HG02571 (cell line): Measurements from ENCODE around the gene FAM222A.

ENCODE experiments used
- ATAC-seq: cut with Tn5 transposase; IDR thresholded peaks from one replicate; pipeline ENCODE4 v1.9.1; 2021; ENCODE audit warnings: mild to moderate bottlenecking, moderate library complexity; ENCODE audit not compliant: unreplicated experiment

FAM222A gene

DNA sequence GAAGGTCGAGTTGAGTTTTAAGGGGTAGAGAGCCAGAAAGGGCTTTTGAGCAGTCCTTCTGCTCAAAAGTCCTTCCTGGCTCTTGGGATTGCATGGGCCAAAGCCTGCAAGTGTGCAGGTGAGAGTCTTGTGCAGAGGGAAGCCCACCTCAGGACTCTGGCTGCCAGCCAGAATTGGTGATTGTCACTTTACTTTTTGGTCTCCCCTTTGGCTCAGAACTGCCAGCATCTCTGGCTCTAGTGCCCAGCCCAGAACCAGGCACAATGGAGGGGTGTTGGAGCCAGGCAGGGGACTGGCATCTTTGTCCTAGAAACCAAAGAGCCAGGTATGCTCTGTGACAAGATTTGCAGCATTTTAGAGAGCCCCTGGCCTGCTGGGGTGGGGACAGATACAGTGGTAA lies 23.5 kb downstream of the FAM222A start:
- no peak for ATAC-seq

DNA sequence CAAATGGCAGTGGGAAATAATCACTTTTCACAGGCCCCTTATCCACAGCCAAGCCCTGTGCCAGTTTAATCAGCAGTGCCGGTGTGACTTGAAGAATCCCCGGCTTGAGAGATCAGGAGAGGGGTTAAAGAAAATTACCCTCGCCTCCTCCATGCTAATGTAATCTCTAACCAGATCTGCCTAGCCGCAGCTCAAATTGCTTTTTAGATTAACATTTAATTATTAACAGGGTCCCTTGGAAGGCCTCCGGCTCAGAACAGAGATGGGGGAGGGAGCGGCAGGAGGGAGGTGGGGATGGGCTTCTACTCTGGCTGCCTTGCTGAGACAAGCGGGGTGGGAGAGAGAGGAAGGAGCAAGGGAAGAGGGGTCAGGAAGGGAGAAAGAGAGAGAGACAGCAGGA lies 24.0 kb downstream of the FAM222A start:
- no peak for ATAC-seq

DNA sequence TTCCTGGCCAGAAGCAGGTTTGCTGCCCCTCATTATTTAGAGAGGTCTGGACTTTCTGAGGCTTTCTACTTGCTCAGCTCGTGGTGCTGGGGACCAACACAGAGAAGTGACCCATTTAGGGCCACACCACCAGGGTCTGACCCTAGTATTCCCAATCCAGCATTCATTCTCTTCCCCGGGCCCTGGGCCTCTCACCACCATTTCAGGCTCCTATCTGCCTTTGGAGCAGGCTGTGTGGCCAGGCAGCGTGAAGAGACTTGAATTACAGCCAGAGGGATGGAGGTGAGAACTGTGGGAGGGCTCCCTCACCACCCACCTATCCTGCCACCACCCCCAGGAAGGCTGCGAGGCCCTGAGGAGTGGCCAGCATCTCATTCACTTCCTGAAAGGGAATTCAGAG lies 24.6 kb downstream of the FAM222A start:
- no peak for ATAC-seq

DNA sequence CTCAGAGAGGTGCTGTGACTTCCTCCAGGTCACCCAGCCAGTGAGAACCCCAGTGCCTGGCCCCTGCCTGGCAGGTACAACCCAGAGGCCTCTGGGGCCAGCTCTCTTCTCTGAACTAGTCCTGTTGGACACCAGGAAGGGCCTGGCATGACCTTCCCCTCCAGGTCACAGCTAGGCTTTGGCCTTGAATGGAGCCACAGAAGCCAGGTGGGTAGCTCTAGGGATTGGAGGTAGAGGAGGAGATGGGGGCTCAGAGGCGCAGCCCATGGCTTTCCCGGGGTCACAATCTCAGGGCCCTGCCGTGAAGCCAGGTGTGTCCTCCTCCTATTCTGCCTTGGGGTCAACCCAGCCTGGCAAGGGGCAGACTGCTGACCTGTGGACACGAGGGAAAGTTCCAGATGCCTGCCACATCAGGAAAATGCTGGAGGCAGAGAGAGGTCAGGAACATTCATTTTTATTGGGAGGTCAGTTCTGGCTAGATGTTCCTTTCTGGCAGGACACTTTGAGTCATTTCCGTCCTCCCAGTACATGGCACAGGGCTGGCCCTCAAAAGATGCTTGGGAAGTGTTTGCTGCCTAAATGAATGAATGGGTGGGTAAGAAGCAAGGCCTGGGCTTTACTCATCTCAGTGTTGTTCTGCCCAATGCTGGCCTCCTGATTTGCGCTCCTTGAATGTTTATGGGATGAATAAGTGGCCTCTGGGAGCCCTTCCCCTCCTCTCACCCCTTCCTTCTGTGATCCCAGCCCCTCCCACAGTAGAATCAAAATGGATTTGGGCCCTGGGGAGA lies 25.4 kb downstream of the FAM222A start:
- no peak for ATAC-seq

DNA sequence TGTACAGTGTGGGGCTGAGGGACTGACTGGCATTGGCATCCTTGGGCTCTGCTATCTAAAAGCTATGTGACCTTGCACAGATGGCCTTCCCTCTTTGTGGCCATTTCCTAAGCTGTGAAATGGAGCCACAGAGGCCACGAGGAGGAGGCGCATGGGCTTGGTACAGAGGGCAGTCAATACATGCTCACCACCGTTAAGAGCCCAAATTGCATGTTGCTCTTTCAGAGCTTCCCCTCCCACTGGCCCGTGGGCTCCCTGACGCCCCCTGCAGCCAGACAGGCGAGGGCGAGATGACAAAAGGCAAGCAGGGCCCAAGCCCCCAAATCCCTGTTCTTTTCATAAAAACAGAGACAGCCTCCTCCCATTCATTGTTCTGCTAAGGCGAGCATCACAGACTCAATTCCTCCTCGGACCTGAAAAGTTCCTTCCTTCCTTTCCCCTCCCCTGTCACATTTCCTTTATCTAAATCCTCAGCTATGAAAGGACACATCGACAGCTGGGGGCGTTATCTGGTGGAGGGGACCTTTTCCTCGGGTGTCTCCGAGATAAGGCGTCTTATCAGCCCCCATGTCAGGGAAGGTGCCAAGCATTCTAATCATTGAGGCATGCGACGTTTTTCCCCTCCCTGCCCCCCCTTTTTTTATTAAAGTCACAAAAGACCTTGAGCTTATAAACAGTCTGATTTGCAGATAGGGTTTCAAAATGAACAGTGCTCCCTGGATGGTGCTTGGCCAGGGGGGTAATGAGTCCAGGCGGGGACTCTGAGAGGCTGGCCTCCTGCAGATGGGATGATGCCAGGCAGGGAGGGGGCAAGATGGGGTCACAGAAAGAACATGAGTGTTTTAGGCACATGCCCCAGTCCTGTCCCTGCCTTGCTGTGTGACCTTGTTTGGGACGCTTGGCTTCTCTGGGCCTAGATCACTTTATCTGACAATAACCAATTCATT lies 26.4 kb downstream of the FAM222A start:
- ATAC-seq = no peak

DNA sequence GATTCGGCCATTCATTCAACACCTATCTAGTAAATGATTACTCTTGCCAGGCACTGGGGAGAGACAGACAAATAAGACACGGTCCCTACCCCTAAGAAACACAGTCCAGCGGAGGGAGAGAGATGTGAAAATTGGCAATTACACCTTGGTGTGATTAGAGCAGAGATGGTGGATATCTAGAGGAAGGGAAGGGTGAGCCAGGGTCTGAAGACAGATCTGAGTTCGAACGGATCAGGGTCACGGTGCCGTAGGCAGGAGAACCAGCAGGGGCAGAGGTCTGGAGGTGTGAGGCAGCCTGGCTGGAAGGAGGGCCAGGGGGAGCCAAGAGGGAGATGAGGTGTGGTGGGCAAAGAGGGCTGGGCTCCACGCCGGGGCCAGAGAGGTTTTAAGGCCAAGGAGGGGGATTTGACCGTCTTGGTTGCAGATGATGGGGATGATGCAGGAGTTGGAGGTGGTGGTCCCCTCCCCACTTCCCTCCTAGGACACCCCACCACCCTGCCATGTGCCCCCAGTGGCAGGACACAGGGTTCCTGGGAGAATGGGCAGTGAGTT lies 27.1 kb downstream of the FAM222A start:
- ATAC-seq = no peak

DNA sequence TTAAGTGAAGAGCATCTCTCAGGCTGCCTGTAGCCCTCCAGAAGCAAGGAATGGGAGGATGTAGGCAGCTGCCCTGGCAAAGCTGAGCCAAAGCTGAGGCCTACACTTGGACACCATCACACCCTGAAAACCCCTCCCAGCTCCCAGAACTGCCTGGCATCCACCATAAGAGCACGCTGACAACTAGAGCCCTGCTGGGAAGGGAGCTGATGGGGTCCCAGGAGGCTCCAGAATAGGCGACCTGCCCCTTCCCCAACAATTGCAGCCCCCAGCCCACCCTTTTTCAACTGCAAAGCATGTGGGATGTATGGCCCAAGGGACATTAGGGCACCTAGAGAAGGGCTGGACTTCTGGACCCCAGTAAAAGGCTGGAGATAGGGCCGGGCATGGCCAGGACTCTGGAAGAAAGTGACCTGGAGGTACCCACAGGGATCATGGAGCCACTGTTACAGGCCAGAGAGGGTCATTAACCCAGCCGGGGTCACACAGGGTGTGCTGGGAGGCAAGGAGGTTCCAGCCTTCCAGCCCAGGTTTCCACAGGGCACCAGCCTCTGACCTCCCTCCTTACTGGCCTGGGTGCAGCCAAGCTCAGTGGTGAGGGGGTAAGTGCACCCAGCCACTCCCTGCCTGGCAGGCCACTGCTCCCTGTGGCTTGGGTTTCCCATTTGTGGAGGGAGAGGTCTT lies 27.8 kb downstream of the FAM222A start:
- ATAC-seq = no peak

DNA sequence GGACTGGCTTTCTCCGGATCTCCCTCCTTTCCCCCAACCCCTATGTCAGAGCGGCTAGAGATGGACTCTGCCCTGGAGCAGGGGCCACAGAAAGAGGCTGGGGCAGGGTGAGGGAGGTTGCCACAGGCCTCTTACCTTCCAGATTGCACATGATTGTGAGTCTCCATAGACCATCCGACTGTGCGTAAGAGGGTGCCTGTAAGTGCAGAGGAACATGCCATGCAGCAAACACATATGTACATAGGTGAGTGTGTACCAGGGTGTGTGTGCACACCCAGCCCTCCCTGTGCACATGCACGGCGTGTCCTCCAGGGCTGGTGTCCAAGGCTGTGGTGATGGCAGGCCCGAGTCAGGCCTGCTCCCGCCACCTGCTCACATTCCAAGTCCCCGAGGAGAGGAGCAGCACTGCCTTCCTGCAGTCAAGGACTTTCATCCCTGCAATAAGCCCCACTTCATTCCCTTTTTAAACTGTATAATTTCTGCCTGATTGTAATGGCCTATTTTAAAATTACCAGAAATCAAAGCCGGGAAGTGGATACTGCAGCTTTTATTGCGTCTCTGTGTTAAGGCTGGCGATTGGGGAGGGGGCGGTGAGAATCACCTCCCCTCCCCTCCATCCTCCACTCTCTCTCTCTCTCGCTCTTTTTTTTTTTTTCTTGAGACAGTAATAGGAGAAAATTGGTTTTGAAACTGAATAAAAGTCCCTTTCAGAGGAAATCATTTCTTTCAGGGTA lies 28.5 kb downstream of the FAM222A start:
- ATAC-seq = no peak

DNA sequence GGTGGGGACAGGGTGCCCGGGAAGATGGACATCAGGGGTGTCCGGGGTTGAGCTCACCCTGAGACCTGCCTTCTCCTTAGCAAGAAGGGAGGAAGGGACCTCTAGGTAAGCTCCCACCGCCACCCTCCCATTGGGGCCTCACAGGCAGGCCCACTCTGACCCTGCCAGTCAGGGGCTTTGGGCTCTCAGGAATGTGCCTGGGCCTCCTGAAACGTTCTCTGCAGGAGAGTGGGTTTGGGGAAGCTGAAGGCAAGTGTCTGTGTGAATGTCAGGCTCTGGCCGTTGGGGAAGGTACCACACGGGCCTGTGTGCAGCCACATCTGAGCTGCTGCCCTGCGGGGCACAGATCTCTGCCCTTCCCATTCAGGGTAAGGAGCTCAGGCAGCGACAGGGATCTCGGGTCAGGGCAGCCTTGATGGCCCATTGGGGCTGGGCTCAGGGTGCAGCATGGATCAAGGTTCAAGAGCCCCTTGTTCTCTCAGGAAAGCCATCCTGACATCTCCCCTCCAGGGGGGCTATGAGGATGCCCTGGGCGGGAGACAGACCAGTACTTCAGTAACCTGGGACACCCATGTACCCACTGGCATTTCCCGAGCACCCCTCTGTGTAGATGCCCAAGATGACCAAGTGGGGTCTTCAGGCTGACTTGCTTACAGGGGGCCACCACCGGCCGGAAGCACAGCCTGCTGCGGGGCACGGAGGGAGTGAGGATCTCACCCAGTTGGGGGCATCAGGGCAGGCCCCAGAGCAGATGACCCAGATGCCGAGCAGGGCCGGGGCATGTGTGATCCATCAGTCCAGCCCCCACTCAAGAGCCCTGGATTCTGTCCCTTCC lies 29.7 kb downstream of the FAM222A start:
- ATAC-seq = no peak

DNA sequence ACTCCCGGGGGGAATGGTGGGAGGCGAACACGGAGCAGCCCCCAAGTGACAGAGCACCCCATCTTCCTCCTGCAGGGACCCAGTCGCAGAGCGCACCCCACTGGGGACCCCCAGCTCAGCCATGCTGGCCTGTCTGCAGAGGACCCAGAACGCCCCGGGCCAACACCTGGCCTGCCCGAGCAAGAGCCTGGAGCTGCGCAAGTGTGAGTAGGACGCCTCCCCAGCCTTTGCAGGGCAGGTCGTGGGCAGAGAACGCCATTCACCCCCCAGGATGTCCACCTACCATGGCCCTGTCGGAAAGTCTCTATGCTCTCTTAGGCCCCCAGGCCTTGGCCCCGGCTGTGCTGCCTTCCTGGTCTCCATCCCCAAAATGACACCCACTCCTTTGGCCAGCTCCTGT lies 30.4 kb downstream of the FAM222A start:
- no peak for ATAC-seq

DNA sequence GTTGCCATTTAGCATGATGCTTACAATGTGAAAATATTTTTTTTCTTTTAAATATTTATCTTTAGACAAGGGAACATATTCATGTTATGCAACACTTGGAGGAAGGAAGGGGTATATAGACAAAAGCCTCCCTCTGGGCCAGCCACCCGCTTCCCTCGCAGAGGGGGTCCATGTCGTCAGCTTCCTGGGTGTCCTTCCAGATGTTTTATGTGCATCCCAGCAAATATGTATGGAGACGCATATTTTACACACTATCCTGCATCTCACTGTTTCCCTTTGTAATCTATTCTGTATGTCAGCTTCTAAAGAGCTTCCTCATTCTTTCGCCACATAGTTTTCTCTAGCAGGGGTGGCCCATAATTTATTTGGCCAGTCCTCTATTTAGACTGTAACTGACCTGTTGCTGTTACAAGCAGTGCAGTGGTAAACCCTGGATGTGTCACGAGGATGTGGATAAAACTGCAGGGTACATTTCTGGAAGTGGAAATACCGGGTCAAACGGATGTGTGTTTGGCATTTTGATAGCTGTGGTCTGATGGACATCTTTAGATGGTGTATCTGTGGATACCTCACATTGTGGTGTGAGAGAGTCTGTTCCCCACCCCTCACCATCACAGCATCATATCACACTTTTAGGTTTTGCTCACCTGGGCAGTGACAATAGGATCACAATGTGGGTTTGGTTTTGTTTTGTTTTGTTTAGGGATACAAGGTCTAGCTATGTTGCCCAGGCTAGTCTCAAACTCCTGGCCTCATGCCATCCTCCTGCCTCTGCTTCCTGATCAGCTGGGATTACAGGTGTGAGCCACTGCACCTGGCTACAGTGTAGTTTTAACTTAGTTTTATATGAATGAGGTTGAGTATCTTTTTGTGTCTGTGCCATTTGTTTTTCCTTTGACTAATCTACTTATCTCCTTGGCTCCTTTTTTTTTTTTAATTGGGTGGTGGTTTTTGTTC lies 31.6 kb downstream of the FAM222A start:
- ATAC-seq = no peak

DNA sequence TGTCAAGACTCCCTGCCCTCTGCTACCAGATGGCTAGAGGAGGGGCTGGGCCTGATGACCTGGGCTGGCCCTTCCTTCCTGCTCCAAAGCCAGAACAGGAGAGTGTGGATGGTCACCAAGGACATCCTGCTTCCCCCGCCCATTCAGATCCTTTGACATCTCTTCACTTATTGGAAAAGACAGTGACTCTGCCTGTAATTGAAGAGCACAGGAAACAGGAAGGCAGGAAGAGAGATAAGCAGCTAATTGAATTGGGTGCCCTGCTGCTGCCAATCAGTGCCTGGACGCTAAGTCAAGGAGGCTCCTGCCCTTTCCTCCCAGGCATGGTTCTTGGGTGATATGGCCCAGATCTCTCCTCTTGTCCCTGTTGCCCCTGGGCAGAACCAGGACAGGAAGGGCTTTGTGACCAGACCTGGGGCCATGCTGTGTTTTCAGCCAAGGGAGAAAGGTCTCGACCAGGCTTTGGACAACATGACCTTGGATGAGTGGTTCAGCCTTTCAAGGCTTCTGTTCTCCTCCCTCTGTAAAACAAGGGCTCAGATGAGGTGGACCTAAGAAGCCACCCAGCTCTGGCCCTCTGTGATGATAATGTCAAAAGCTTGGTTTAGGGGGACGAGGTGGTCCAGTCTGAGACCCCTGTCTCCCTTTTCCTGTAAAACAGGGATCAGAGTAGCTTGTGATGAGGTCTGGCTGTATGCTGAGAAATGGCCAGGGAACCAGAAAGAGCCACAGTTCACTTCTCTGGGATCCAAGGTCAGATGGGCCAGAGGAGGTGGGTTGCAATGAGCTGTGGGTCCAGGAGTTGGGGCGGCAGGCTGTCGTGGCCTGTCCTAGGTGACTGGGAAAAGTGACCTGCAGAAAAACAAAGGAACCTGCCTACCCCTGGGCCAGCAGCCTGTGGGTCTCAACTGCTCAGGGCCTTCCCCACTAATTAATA lies 38.8 kb downstream of the FAM222A start:
- ATAC-seq = no peak

DNA sequence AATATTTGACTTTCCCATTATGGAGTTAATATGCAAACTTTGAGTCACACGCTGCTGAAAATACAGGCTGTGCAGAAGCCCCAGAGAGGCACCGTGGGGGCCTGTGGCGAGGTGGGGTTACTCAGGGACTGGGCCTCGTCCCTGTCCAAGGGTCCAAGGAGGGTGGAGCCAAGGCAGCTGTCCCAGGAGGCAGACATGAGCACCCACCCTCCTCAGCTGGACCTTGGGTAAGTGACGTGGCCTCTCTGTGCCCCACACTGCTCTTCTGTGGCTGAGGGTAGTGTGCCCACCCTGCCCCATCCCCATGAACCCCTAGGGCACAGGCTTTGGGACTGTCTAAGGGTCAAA lies 39.4 kb downstream of the FAM222A start:
- no peak for ATAC-seq

DNA sequence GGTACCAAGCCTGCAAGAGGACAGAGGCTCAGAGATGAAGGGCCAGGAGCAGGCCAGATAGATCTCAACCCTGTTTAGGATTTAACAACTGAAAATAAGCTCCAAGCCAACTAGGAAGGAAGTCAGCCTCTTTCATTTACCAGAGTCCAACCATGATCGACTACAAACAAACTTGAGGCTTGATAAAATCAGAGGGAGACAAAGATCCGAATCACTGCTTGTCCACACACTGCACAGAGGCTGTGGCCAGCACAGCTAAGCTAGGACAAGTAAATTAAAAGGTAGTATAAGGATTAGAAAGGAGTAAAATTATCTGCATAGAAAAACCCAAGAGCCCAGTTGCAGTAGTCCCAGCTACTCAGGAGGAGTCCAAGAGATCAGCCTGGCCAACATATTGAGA lies 40.3 kb downstream of the FAM222A start:
- no peak for ATAC-seq

DNA sequence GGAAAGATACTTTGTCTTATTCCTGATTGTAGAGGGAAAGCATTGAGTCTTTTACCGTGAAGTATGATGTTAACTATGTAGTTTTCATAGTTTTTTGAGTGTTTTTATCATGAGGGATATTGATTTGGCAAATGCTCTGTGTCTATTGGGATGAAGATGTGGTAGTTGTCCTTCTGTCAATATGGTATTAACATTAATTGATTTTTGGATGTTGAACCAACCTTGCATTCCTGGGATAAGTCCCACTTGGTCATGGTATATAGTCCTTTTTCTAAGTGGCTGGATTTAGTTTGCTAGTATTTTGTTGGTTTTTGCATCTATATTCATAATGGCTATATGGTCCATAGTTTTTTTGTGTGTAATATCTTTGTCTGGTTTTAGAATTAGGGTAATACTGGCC lies 42.8 kb downstream of the FAM222A start:
- ATAC-seq = no peak

DNA sequence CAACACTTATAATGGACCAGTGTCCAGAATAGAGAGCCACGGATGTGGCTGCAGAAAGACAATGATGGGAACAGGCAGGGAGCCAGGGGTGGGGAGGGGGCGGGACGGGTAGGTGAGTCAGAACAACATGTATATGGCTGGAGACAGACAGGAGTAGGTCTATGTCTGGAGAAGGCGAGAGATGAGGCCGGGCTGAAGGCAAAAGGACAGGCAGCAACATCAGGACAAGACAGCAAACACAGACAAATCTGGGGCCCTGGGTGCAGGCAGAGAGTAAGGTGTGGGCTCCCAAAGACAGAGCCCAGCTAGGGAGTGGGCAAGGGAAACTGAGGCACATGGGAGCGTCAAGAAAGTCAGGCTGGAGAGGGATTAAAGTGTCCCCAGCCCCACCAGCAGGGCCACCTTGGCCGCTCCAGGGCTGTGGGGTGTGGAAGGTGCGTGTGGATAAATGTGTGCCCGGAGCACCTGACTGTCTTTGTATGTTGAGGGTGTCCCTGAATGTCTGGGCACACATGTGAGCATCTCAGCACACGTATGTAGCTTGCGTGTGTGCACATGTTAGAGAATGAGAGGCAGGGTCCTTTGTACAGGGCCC lies 44.1 kb downstream of the FAM222A start:
- no peak for ATAC-seq
